ENCODE data around the gene USP48. TPM values are rescaled to one million over a fixed set of nuclear protein-coding genes. Genes with fewer than 3 reads are reported as not detected.
A peak's percentile ranks its signal among the peaks of the same experiment; 100 is the strongest.

The USP48 gene
- total RNA-seq, 2 donors from 2014 or later: 129 to 143 TPM

- H3K36me3 Mint-ChIP-seq (ENCODE audit: insufficient read depth in 2 of 2): no peaks in the 10 kb centered on the region
- DNase-seq (no peak), ATAC-seq (replicated peaks in 1 of 2) (no peak)
- no peaks in the 10 kb centered on the region for H3K9me3 Mint-ChIP-seq
- H3K4me3 Mint-ChIP-seq: no peak overlapping the region
- H3K4me1 Mint-ChIP-seq (ENCODE audit: low read depth): peaks cover 17% of the 10 kb centered on the region
- H3K27me3 Mint-ChIP-seq (ENCODE audit: low read depth): peaks cover 36% of the 10 kb centered on the region
- H3K27ac Mint-ChIP-seq: no peak overlapping the region
Observed at GRCh38 chr1:21662426-21663247, 120.3 kb downstream of the USP48 start.

GRCh38 chr1:21661886-21662285 lies 121.1 kb downstream of the USP48 start:
- Mint-ChIP-seq H3K4me1 (ENCODE audit: low read depth) (peaks cover 17% of the 10 kb centered on the region), H3K9me3 (no peaks in the 10 kb centered on the region), H3K27ac (no peak overlapping the region), H3K36me3 (ENCODE audit: insufficient read depth in 2 of 2) (no peaks in the 10 kb centered on the region), H3K27me3 (ENCODE audit: low read depth) (peaks cover 34% of the 10 kb centered on the region), H3K4me3 (no peak overlapping the region)
- DNase-seq (no peak), ATAC-seq (replicated peaks in 1 of 2) (no peak)

- peak overlapping the region; percentile 73 to 79 for H3K4me3 Mint-ChIP-seq
- H3K9me3 Mint-ChIP-seq: no peaks in the 10 kb centered on the region
- H3K36me3 Mint-ChIP-seq (ENCODE audit: insufficient read depth in 2 of 2): no peaks in the 10 kb centered on the region
- H3K27me3 Mint-ChIP-seq (ENCODE audit: low read depth): peaks cover 30% of the 10 kb centered on the region
- H3K4me1 Mint-ChIP-seq (ENCODE audit: low read depth): peaks cover 7% of the 10 kb centered on the region
- ATAC-seq (replicated peaks in 1 of 2) (no peak), DNase-seq (no peak)
- no peak overlapping the region for H3K27ac Mint-ChIP-seq
Observed at GRCh38 chr1:21659924-21660326, 123.0 kb downstream of the USP48 start.

GRCh38 chr1:21659099-21659923 lies 123.6 kb downstream of the USP48 start:
- Mint-ChIP-seq H3K9me3 (no peaks in the 10 kb centered on the region), H3K27ac (no peak overlapping the region), H3K36me3 (ENCODE audit: insufficient read depth in 2 of 2) (no peaks in the 10 kb centered on the region), H3K27me3 (ENCODE audit: low read depth) (peaks cover 26% of the 10 kb centered on the region), H3K4me1 (ENCODE audit: low read depth) (peaks cover 7% of the 10 kb centered on the region), H3K4me3 (peak overlapping the region; percentile 73 to 79)
- DNase-seq (peak; percentile 80 to 86), ATAC-seq (replicated peaks in 1 of 2) (peak; percentile 84 to 89)

GRCh38 chr1:21657456-21658190 lies 125.3 kb downstream of the USP48 start:
- DNase-seq (no peak), ATAC-seq (replicated peaks in 1 of 2) (no peak)
- no peak overlapping the region for H3K27ac Mint-ChIP-seq
- H3K4me1 Mint-ChIP-seq (ENCODE audit: low read depth): peaks cover 8% of the 10 kb centered on the region
- no peaks in the 10 kb centered on the region for H3K36me3 Mint-ChIP-seq (ENCODE audit: insufficient read depth in 2 of 2)
- H3K4me3 Mint-ChIP-seq: no peak overlapping the region
- peaks cover 28% of the 10 kb centered on the region for H3K27me3 Mint-ChIP-seq (ENCODE audit: low read depth)
- H3K9me3 Mint-ChIP-seq: no peaks in the 10 kb centered on the region

- no peak overlapping the region for H3K27ac Mint-ChIP-seq
- ATAC-seq (replicated peaks in 1 of 2): no peak
Observed at GRCh38 chr1:21655748-21656147, 127.2 kb downstream of the USP48 start.

GRCh38 chr1:21655259-21655658 lies 127.7 kb downstream of the USP48 start:
- Mint-ChIP-seq H3K9me3 (no peaks in the 10 kb centered on the region), H3K36me3 (ENCODE audit: insufficient read depth in 2 of 2) (no peaks in the 10 kb centered on the region), H3K27ac (no peak overlapping the region), H3K4me1 (ENCODE audit: low read depth) (peaks cover 21% of the 10 kb centered on the region), H3K27me3 (ENCODE audit: low read depth) (peaks cover 28% of the 10 kb centered on the region), H3K4me3 (no peak overlapping the region)
- DNase-seq (no peak), ATAC-seq (replicated peaks in 1 of 2) (no peak)

More at GRCh38 chr1:21655748-21656147, 127.2 kb downstream of the USP48 start:
- H3K27me3 Mint-ChIP-seq (ENCODE audit: low read depth): peaks cover 33% of the 10 kb centered on the region
- H3K4me1 Mint-ChIP-seq (ENCODE audit: low read depth): peaks cover 21% of the 10 kb centered on the region
- H3K36me3 Mint-ChIP-seq (ENCODE audit: insufficient read depth in 2 of 2): no peaks in the 10 kb centered on the region
- no peaks in the 10 kb centered on the region for H3K9me3 Mint-ChIP-seq
- no peak for DNase-seq
- H3K4me3 Mint-ChIP-seq: no peak overlapping the region

GRCh38 chr1:21654209-21654608 lies 128.7 kb downstream of the USP48 start:
- Mint-ChIP-seq H3K9me3 (no peaks in the 10 kb centered on the region), H3K4me3 (no peak overlapping the region), H3K4me1 (ENCODE audit: low read depth) (peaks cover 14% of the 10 kb centered on the region), H3K27ac (no peak overlapping the region), H3K27me3 (ENCODE audit: low read depth) (peaks cover 20% of the 10 kb centered on the region), H3K36me3 (ENCODE audit: insufficient read depth in 2 of 2) (no peaks in the 10 kb centered on the region)
- ATAC-seq (replicated peaks in 1 of 2): no peak
- no peak for DNase-seq

- H3K27me3 Mint-ChIP-seq (ENCODE audit: low read depth): peaks cover 20% of the 10 kb centered on the region
- no peaks in the 10 kb centered on the region for H3K36me3 Mint-ChIP-seq (ENCODE audit: insufficient read depth in 2 of 2)
- H3K4me1 Mint-ChIP-seq (ENCODE audit: low read depth): peaks cover 14% of the 10 kb centered on the region
- no peaks in the 10 kb centered on the region for H3K9me3 Mint-ChIP-seq
- H3K4me3 Mint-ChIP-seq: no peak overlapping the region
- ATAC-seq (replicated peaks in 1 of 2) (no peak), DNase-seq (no peak)
- H3K27ac Mint-ChIP-seq: no peak overlapping the region
Observed at GRCh38 chr1:21653744-21654100, 129.2 kb downstream of the USP48 start.

GRCh38 chr1:21652937-21653743 lies 129.8 kb downstream of the USP48 start:
- Mint-ChIP-seq H3K27me3 (ENCODE audit: low read depth) (peaks cover 20% of the 10 kb centered on the region), H3K4me1 (ENCODE audit: low read depth) (peaks cover 14% of the 10 kb centered on the region), H3K36me3 (ENCODE audit: insufficient read depth in 2 of 2) (no peaks in the 10 kb centered on the region), H3K27ac (no peak overlapping the region), H3K4me3 (peak overlapping the region; percentile 74 to 88), H3K9me3 (no peaks in the 10 kb centered on the region)
- ATAC-seq (replicated peaks in 1 of 2) (no peak), DNase-seq (no peak)

- DNase-seq: no peak
- Mint-ChIP-seq H3K4me1 (ENCODE audit: low read depth) (peaks cover 14% of the 10 kb centered on the region), H3K9me3 (no peaks in the 10 kb centered on the region), H3K27me3 (ENCODE audit: low read depth) (peaks cover 20% of the 10 kb centered on the region), H3K36me3 (ENCODE audit: insufficient read depth in 2 of 2) (no peaks in the 10 kb centered on the region), H3K27ac (no peak overlapping the region), H3K4me3 (peak overlapping the region; percentile 74 to 88)
- peak; percentile 4 to 7 for ATAC-seq (replicated peaks in 1 of 2)
Observed at GRCh38 chr1:21652101-21652936, 130.6 kb downstream of the USP48 start.

Measured in activated T-cell treated with anti-CD3 and anti-CD28 coated beads, Interleukin-2, amount 50 U/mL, for 72 hours (primary cell).